H1 (cell line): ENCODE data around the gene FITM1. TPM values are rescaled to one million over a fixed set of nuclear protein-coding genes. Genes with fewer than 3 reads are reported as not detected.
A peak's percentile ranks its signal among the peaks of the same experiment; 100 is the strongest.

Experiments used
- CTCF ChIA-PET: fragments of 300-600 bp; sonication (Branson Sonifier 250); formaldehyde crosslinking; loops from one replicate; lab custom pipeline; 2021; ENCODE audit not compliant: partially characterized antibody; lab: Charles Lee
- POLR2A ChIA-PET: fragments of 300-600 bp; sonication (Branson Sonifier 250); formaldehyde crosslinking; loops from one replicate; lab custom pipeline; 2021; ENCODE audit warnings: inconsistent platforms; ENCODE audit not compliant: partially characterized antibody; lab: Charles Lee
- DNase-seq, 2 experiments: peaks; one replicate each; pipeline versions ENCODE4 v3.0.0 to v3.0.0-alpha.2; 2010 to 2022; ENCODE audit warnings: low spot score in 2 of 2, low read depth in 1 of 2, mixed read lengths in 1 of 2
- FAIRE-seq: peaks from 2 replicates; lab custom pipeline; 2011; peaks lifted over from hg19 to GRCh38; lab: Jason Lieb, UNC
- H2AFZ ChIP-seq: 2 replicates; pipeline ENCODE4 v1.8.1; 2012; ENCODE audit warnings: low read length, inconsistent platforms
- H2AK5ac ChIP-seq: 2 replicates; pipeline ENCODE4 v1.6.1; 2013; ENCODE audit warnings: low read depth, low read length
- H2BK120ac ChIP-seq: replicated peaks from 2 replicates; pipeline ENCODE3; 2013; ENCODE audit warnings: low read depth, low read length, inconsistent platforms
- H2BK12ac ChIP-seq: 2 replicates; pipeline ENCODE4 v1.6.1; 2013; ENCODE audit warnings: low read depth, low read length
- H2BK15ac ChIP-seq: 2 replicates; pipeline ENCODE4 v1.6.1; 2013; ENCODE audit warnings: low read length
- H2BK20ac ChIP-seq: 2 replicates; pipeline ENCODE4 v1.6.1; 2013; ENCODE audit warnings: low read length
- H2BK5ac ChIP-seq: 2 replicates; pipeline ENCODE4 v1.6.1; 2013; ENCODE audit warnings: low read depth, low read length
- H3K14ac ChIP-seq: 2 replicates; pipeline ENCODE4 v1.6.1; 2013; ENCODE audit warnings: inconsistent platforms; ENCODE audit not compliant: insufficient read length
- H3K18ac ChIP-seq: 2 replicates; pipeline ENCODE4 v1.6.1; 2013; ENCODE audit warnings: low read length; ENCODE audit errors: extremely low read depth
- H3K23ac ChIP-seq: 2 replicates; pipeline ENCODE4 v1.6.1; 2013; ENCODE audit warnings: inconsistent platforms; ENCODE audit not compliant: insufficient read length
- H3K23me2 ChIP-seq: 2 replicates; pipeline ENCODE4 v1.6.1; 2013; ENCODE audit warnings: low read depth, low read length
- H3K27ac ChIP-seq: 2 replicates; pipeline ENCODE4 v1.6.1; 2011; ENCODE audit warnings: low read depth, low read length, inconsistent platforms
- H3K27me3 ChIP-seq, 4 experiments: replicated peaks in 1 of 4; 1 replicate in 1 of 4; 2 replicates in 3 of 4; pipeline versions ENCODE4 v1.6.1 to v1.8.1; 2011 to 2013; ENCODE audit warnings: low read length in 3 of 4, mild to moderate bottlenecking in 3 of 4, inconsistent platforms in 2 of 4, mixed read lengths in 2 of 4, moderate library complexity in 1 of 4; ENCODE audit not compliant: control insufficient read depth in 3 of 4, insufficient read depth in 3 of 4; ENCODE audit errors: extremely low read depth in 1 of 4
- H3K36me3 ChIP-seq, 4 experiments: 2 replicates each; pipeline versions ENCODE4 v1.6.1 to v1.8.1; 2011 to 2013; ENCODE audit warnings: mild to moderate bottlenecking in 4 of 4, low read length in 3 of 4, moderate library complexity in 2 of 4, control low read depth in 1 of 4, inconsistent platforms in 1 of 4; ENCODE audit not compliant: insufficient read depth in 4 of 4, control insufficient read depth in 2 of 4
- H3K4ac ChIP-seq: replicated peaks from 2 replicates; pipeline ENCODE3; 2013; ENCODE audit warnings: low read length, low read depth, mixed read lengths, inconsistent platforms; ENCODE audit not compliant: insufficient read length
- H3K4me1 ChIP-seq, 4 experiments: replicated peaks in 1 of 4; 1 replicate in 1 of 4; 2 replicates in 3 of 4; pipeline versions ENCODE4 v1.6.1 to v1.8.1; 2011 to 2013; ENCODE audit warnings: low read length in 3 of 4, inconsistent platforms in 2 of 4, mixed read lengths in 1 of 4; ENCODE audit not compliant: insufficient read depth in 4 of 4, control insufficient read depth in 3 of 4
- H3K4me2 ChIP-seq, 2 experiments: 2 replicates each; pipeline versions ENCODE4 v1.6.1 to v1.8.1; 2011 to 2013; ENCODE audit warnings: low read depth in 2 of 2, low read length in 2 of 2, control low read depth in 1 of 2, inconsistent platforms in 1 of 2, mild to moderate bottlenecking in 1 of 2; ENCODE audit not compliant: insufficient read depth in 1 of 2
- H3K4me3 ChIP-seq, 4 experiments: fragments of 200-600, 300-600 bp in 1 of 4; sonication (generic), shearing (Covaris generic), sonication (Bioruptor Twin) in 1 of 4; 2 replicates each; pipeline versions ENCODE4 v1.5.1 to v1.8.1; 2011 to 2016; ENCODE audit warnings: low read length in 4 of 4, low read depth in 3 of 4, control low read depth in 2 of 4, inconsistent platforms in 2 of 4, mild to moderate bottlenecking in 2 of 4, mixed read lengths in 1 of 4, moderate library complexity in 1 of 4; ENCODE audit not compliant: insufficient read depth in 2 of 4; ENCODE audit errors: extremely low read depth in 1 of 4
- H3K56ac ChIP-seq: replicated peaks from 2 replicates; pipeline ENCODE3; 2013; ENCODE audit warnings: low read depth, mild to moderate bottlenecking, mixed read lengths, low read length, inconsistent platforms; ENCODE audit not compliant: insufficient read length
- H3K79me1 ChIP-seq: 2 replicates; pipeline ENCODE4 v1.6.1; 2013; ENCODE audit warnings: low read depth, low read length, control low read depth
- H3K79me2 ChIP-seq, 2 experiments: 2 replicates each; pipeline versions ENCODE4 v1.6.1 to v1.8.1; 2012 to 2013; ENCODE audit warnings: low read length in 2 of 2, mild to moderate bottlenecking in 2 of 2, inconsistent platforms in 1 of 2; ENCODE audit not compliant: insufficient read depth in 2 of 2, control insufficient read depth in 1 of 2
- H3K9ac ChIP-seq, 4 experiments: replicated peaks in 1 of 4; 1 replicate in 1 of 4; 2 replicates in 3 of 4; pipeline versions ENCODE4 v1.6.1 to v1.8.1; 2011 to 2013; ENCODE audit warnings: low read depth in 3 of 4, low read length in 3 of 4, control low read depth in 2 of 4, mild to moderate bottlenecking in 2 of 4, moderate library complexity in 2 of 4, inconsistent platforms in 1 of 4; ENCODE audit errors: extremely low read depth in 1 of 4
- H3K9me3 ChIP-seq, 2 experiments: 2 replicates each; pipeline versions ENCODE4 v1.6.1 to v1.8.1; 2012 to 2013; ENCODE audit warnings: mild to moderate bottlenecking in 2 of 2, moderate library complexity in 2 of 2, control low read depth in 1 of 2, inconsistent platforms in 1 of 2, low read depth in 1 of 2, low read length in 1 of 2, mixed read lengths in 1 of 2; ENCODE audit not compliant: insufficient read depth in 2 of 2
- H4K20me1 ChIP-seq, 2 experiments: replicated peaks in 1 of 2; 2 replicates each; pipeline versions ENCODE3 to v1.8.1; 2011 to 2013; ENCODE audit warnings: inconsistent platforms in 2 of 2, low read length in 2 of 2, mild to moderate bottlenecking in 1 of 2; ENCODE audit not compliant: insufficient read depth in 2 of 2, control insufficient read depth in 1 of 2
- H4K5ac ChIP-seq: 2 replicates; pipeline ENCODE4 v1.6.1; 2013; ENCODE audit warnings: low read length, low read depth, mixed read lengths, inconsistent platforms; ENCODE audit not compliant: insufficient read length
- H4K8ac ChIP-seq: 2 replicates; pipeline ENCODE4 v1.8.0; 2013; ENCODE audit warnings: mild to moderate bottlenecking, moderate library complexity, low read length, inconsistent platforms; ENCODE audit not compliant: insufficient read depth; ENCODE audit errors: extremely low read depth
- H4K91ac ChIP-seq: replicated peaks from 2 replicates; pipeline ENCODE3; 2013; ENCODE audit warnings: low read length, mixed read lengths, inconsistent platforms; ENCODE audit not compliant: insufficient read length
- EP300 ChIP-seq, 2 experiments: IDR thresholded peaks; 1 replicate in 1 of 2; 2 replicates in 1 of 2; pipeline ENCODE4 v1.6.1; 2011 to 2012; ENCODE audit warnings: low read depth in 2 of 2, low read length in 2 of 2, mild to moderate bottlenecking in 2 of 2, borderline replicate concordance in 1 of 2, inconsistent platforms in 1 of 2, moderate library complexity in 1 of 2
- RFX5 ChIP-seq: IDR thresholded peaks from 2 replicates; pipeline ENCODE4 v1.6.1; 2011; ENCODE audit warnings: low read depth, low read length, improper control_type of control experiment, borderline replicate concordance
- WGBS, 2 experiments: shearing (Covaris generic) in 1 of 2; methylation state at CpG; one replicate each; pipeline versions ENCODE4 v1.1.6 to v1.1.7; 2013 to 2015; ENCODE audit warnings: low lambda C conversion rate in 2 of 2, mixed read lengths in 2 of 2, inconsistent platforms in 1 of 2, low coverage in 1 of 2, missing lambda C conversion rate in 1 of 2; ENCODE audit not compliant: insufficient replicate concordance in 2 of 2, insufficient coverage in 1 of 2, insufficient read length in 1 of 2; ENCODE audit errors: extremely low coverage in 1 of 2, missing lambda C conversion rate in 1 of 2; 5-methylcytosine and 5-hydroxymethylcytosine counted together
- polyA plus RNA-seq, 7 experiments: library from polyadenylated mRNA; depleted of rRNA in 3 of 7; stranded (reverse) in 5 of 7; unstranded in 2 of 7; fragments of >200 nt in 5 of 7; fragments of 200-250 nt in 2 of 7; gene quantifications; 1 replicate in 5 of 7; 2 replicates in 1 of 7; 4 replicates in 1 of 7; pipeline versions ENCODE4 v1.2.1 to v1.2.3, GENCODE V29; 2011 to 2013; ENCODE audit warnings: missing spikeins in 2 of 7, mixed read lengths in 2 of 7
- total RNA-seq: library from RNA; stranded (reverse); fragmentation: NEBNext Ultra II Directional; extraction: Animal tissue kit (Norgen Biotek cat#: 25700); gene quantifications from 2 replicates; pipeline ENCODE4 v1.2.1, GENCODE V29; 2021

FITM1 gene
- total and polyA plus RNA-seq, 2 of the 8 experiments (the other 6 are each of a cell fraction or from before 2014, with no cell fraction given), result 0.53 to 0.76 TPM

DNA sequence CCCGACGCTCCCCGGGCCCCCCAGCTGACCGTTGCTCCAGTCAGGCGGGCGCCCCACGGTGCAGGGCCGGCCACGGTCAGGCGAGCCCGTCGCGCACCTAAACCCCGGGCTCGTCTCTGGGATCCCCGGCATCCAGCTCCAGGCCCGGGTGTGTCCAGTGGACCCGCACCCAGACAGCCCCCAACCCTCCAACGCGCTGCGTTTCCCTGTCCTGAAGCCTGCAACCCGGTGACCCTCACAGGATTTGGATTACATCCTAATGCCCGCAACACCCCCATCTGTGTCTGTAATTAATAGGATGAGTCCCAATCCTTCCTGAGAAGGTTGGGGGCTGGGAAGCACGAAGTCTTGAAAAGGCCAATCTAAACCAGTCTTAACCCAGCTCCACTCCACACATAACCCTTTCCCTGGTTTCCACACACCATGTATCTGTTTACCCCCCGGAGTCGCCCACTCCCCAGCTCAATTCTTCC is 48.7 kb upstream of the FITM1 start:
- Histone ChIP-seq H3K27me3 (peaks cover 0 to 10% (median 7%) of the 10 kb centered on the region in 4 experiments; a peak in 5 of 7 replicates), H3K4me2 (peak overlapping the region; percentile 75 to 84)
- 14% methylated on average over 24 of the region's 26 CpGs; no CpG with 5 or more reads in 1 of the 2 experiments for WGBS, 2 experiments
- TF ChIP-seq EP300 (IDR thresholded peaks at IDR 0.05; ENCODE audit: borderline replicate concordance in 1 of 2, low read depth in 2 of 2, low read length in 2 of 2) (no peak), RFX5 (no peak)

More for the DNA sequence above, 48.7 kb upstream of the FITM1 start:
- H3K79me2 ChIP-seq, result no peaks in the 10 kb centered on the region
- DNase-seq (no peak), FAIRE-seq (no peak)
- H3K23me2 ChIP-seq, result peaks cover 11% of the 10 kb centered on the region; the same call in 1 of the 2 replicates
- no peak overlapping the region for H3K56ac ChIP-seq
- H2AK5ac ChIP-seq, result peak overlapping the region; percentile 65; the same call in 1 of the 2 replicates
- H3K18ac ChIP-seq, result no peak overlapping the region; the same call in 1 of the 2 replicates
- H4K20me1 ChIP-seq, result no peaks in the 10 kb centered on the region
- H3K14ac ChIP-seq, result no peak overlapping the region
- H3K79me1 ChIP-seq, result no peaks in the 10 kb centered on the region
- POLR2A ChIA-PET, result interaction anchor here (1.0 to 27.2 kb wide), 12 partner anchors 9 to 161 kb away, joined by 3 to 626 read pairs (median 6); partner anchors contain the start of genes CARMIL3, CPNE6, DCAF11 and EMC9
- no peak overlapping the region; the same call in 1 of the 2 replicates for H4K8ac ChIP-seq
- H3K27ac ChIP-seq, result no peak overlapping the region
- no peak overlapping the region for H3K23ac ChIP-seq
- 0 out of 2 replicates have a peak overlapping the region, but pooled peaks have one; percentile 53 for H2BK15ac ChIP-seq
- peaks cover 0 to 17% (median 12%) of the 10 kb centered on the region in 4 experiments; a peak in 6 of 7 replicates for H3K4me1 ChIP-seq
- no peak overlapping the region for H2BK120ac ChIP-seq
- H2AFZ ChIP-seq, result no peak overlapping the region
- CTCF ChIA-PET, result interaction anchor here (0.8 to 23.8 kb wide), 10 partner anchors 11 to 129 kb away, joined by 3 to 316 read pairs (median 6); partner anchors contain the start of genes DCAF11, DHRS4 and PCK2
- H2BK20ac ChIP-seq, result no peak overlapping the region
- no peak overlapping the region for H3K4ac ChIP-seq
- H3K9me3 ChIP-seq, result no peaks in the 10 kb centered on the region
- peak overlapping the region in 3 of 4 experiments; percentile 23 to 67 (median 66); a peak in 5 of 8 replicates for H3K4me3 ChIP-seq
- no peaks in the 10 kb centered on the region for H3K36me3 ChIP-seq
- no peak overlapping the region for H2BK12ac ChIP-seq
- H3K9ac ChIP-seq, result no peak overlapping the region
- H2BK5ac ChIP-seq, result 0 out of 2 replicates have a peak overlapping the region, but pooled peaks have one; percentile 87
- no peak overlapping the region for H4K5ac ChIP-seq
- H4K91ac ChIP-seq, result no peak overlapping the region
